AG09309 (cell line): ENCODE results near the gene ZNF512.
A peak's percentile ranks its signal among the peaks of the same experiment; 100 is the strongest.

Experiments
- DNase-seq: peaks from one replicate; pipeline ENCODE4 v3.0.0-alpha.2; 2010; ENCODE audit warnings: low read depth
- H3K4me3 ChIP-seq: 2 replicates; pipeline ENCODE4 v1.5.1; 2011; ENCODE audit warnings: mild to moderate bottlenecking, low read depth, low read length, moderate library complexity; ENCODE audit not compliant: control insufficient read depth
- CTCF ChIP-seq: IDR thresholded peaks from 2 replicates; pipeline ENCODE4 v1.5.1; 2011; ENCODE audit warnings: mild to moderate bottlenecking, low read depth, low read length, inconsistent platforms; ENCODE audit not compliant: insufficient read depth, control insufficient read depth; ENCODE audit errors: missing control alignments

ZNF512 gene

GRCh38 chr2:27571197-27571596, 11.6 kb upstream of the ZNF512 start:
- H3K4me3 ChIP-seq: no peak overlapping the region
- TF ChIP-seq CTCF: no peak
- no peak for DNase-seq

- DNase-seq: no peak
- no peak for TF ChIP-seq CTCF
- H3K4me3 ChIP-seq: no peak overlapping the region
Observed at GRCh38 chr2:27571681-27572080, 11.2 kb upstream of the ZNF512 start.

- TF ChIP-seq CTCF: no peak
- no peak for DNase-seq
Observed at GRCh38 chr2:27572439-27572838, 10.4 kb upstream of the ZNF512 start.

GRCh38 chr2:27572998-27573429, 9.8 kb upstream of the ZNF512 start:
- no peak overlapping the region for H3K4me3 ChIP-seq
- TF ChIP-seq CTCF: no peak
- no peak for DNase-seq

More at GRCh38 chr2:27572439-27572838, 10.4 kb upstream of the ZNF512 start:
- H3K4me3 ChIP-seq: no peak overlapping the region

- TF ChIP-seq CTCF: no peak
- no peak for DNase-seq
- no peak overlapping the region for H3K4me3 ChIP-seq
Observed at GRCh38 chr2:27573452-27573851, 9.4 kb upstream of the ZNF512 start.

- no peak overlapping the region for H3K4me3 ChIP-seq
- no peak for TF ChIP-seq CTCF
- DNase-seq: no peak
Observed at GRCh38 chr2:27581417-27582128, 1.3 kb upstream of the ZNF512 start.

GRCh38 chr2:27582129-27582694, 630 bp upstream of the ZNF512 start:
- H3K4me3 ChIP-seq: peak overlapping the region; percentile 73
- DNase-seq: no peak
- no peak for TF ChIP-seq CTCF
